NCI-H2227 (cell line): Measurements from ENCODE around the gene LYPD4.

Experiments used
- DNase-seq: peaks from one replicate; lab custom pipeline; 2025; ENCODE audit not compliant: unreplicated experiment; lab: John Stamatoyannopoulos, UW

The LYPD4 gene

GRCh38 chr19:41844601-41845000 lies at the start of gene LYPD4:
TSS of gene LYPD4 (minus strand) at chr19:41844683. CDS start at chr19:41839285, 5,398 bp downstream.
- DNase-seq: no peak

GRCh38 chr19:41893899-41894298 lies 49.4 kb upstream of the LYPD4 start:
- DNase-seq: peak; percentile 57

GRCh38 chr19:41892173-41892902 lies 47.9 kb upstream of the LYPD4 start:
- no peak for DNase-seq

GRCh38 chr19:41890936-41891335 lies 46.5 kb upstream of the LYPD4 start:
- no peak for DNase-seq

- DNase-seq: no peak
Observed at GRCh38 chr19:41889896-41890295, 45.4 kb upstream of the LYPD4 start.

GRCh38 chr19:41888926-41889325 lies 44.4 kb upstream of the LYPD4 start:
- DNase-seq: no peak

- no peak for DNase-seq
Observed at GRCh38 chr19:41887711-41888382, 43.4 kb upstream of the LYPD4 start.

GRCh38 chr19:41886761-41887710 lies 42.6 kb upstream of the LYPD4 start:
- DNase-seq: no peak

GRCh38 chr19:41883821-41884733 lies 39.6 kb upstream of the LYPD4 start:
- DNase-seq: peak; percentile 100

GRCh38 chr19:41883463-41883820 lies 39.0 kb upstream of the LYPD4 start:
- no peak for DNase-seq

GRCh38 chr19:41882568-41883462 lies 38.3 kb upstream of the LYPD4 start, which contains the start of gene ARHGEF1:
TSS of gene ARHGEF1 (plus strand) at chr19:41883184. CDS start at chr19:41888083, 4,899 bp downstream.
- DNase-seq: peak; percentile 66

- DNase-seq: no peak
Observed at GRCh38 chr19:41880329-41880708, 35.8 kb upstream of the LYPD4 start.

GRCh38 chr19:41879670-41880328 lies 35.3 kb upstream of the LYPD4 start:
- no peak for DNase-seq

GRCh38 chr19:41879080-41879479 lies 34.6 kb upstream of the LYPD4 start:
- DNase-seq: no peak

- DNase-seq: no peak
Observed at GRCh38 chr19:41877916-41878905, 33.7 kb upstream of the LYPD4 start.

GRCh38 chr19:41876847-41877832 lies 32.7 kb upstream of the LYPD4 start, which contains the start of gene CD79A:
TSS of gene CD79A (plus strand) at chr19:41877279. CDS start at chr19:41877305, 26 bp downstream.
- DNase-seq: no peak
